NK-92 (cell line): ENCODE results near the gene GSK3B.
"Not testable (repeated sequence)": the region's sequence is repeated elsewhere in the genome, so short reads cannot be mapped to it uniquely, and the experiment has no call there.

ENCODE experiments used
- DNase-seq: peaks from one replicate; lab custom pipeline; 2025; ENCODE audit not compliant: unreplicated experiment; lab: John Stamatoyannopoulos, UW

The GSK3B gene

DNA sequence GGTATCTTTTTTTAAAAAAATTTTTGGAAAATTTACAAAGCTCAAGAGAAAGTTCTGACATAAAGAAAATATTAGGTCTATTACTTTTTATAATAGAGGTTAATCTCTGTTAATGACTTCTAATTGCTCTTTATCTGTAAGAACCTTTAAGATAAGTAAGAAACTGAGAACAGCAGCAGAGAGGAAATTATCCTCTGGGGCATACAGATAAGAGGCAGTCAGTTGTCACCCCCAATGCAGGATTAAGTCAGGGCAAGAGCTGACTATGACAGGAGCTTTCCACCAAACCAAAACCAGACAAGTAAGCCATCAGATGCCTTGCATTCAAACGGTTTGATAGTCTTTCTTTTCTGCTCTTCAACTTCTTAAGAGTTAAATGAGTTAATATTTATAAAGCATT is 149.0 kb downstream of the GSK3B start:
- no peak for DNase-seq

DNA sequence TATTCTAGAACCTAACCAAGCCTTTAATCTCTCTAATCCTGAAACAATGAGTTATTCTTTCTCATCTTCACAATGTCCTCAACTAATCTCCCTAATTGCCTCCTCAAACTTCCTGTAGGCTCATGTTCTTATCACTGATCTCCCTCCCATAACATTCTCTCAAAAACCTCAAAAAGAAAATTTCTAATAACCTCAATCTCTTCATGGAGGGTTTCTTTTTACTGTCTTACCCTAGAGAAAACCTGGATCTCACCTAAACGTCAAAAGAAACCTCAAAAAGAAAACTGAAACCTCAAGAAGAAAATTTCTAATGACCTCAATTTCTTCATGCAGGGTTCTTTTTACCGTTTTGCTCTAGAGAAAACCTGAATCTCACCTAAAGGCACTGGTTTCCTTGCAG is 150.2 kb downstream of the GSK3B start:
- no peak for DNase-seq

- DNase-seq = no peak
These were observed 155.2 kb downstream of the GSK3B start for GRCh38 chr3:119939077-119939476.

DNA sequence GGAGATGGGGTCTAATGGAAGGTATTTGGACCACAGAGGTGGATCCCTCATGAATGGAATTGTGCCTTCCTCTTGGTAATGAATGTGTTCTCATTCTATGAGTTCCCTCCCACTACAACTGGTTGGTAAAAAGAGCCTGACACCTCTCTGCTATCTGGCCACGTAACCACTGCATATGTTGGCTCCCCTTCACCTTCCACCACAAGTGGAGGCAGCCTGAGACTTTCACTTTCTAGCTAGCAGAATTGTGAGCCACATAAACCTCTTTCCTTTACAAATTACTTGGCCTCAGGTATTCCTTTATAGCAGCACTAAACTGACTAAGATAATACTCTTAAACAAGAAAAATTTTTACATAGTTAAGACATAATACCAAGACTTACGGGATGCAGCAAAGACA is 157.0 kb downstream of the GSK3B start:
- DNase-seq = no peak

GRCh38 chr3:119934249-119934648 is 160.0 kb downstream of the GSK3B start:
- no peak for DNase-seq

GRCh38 chr3:119933207-119933606 is 161.0 kb downstream of the GSK3B start:
- no peak for DNase-seq

- DNase-seq = no peak
These were observed 164.0 kb downstream of the GSK3B start for GRCh38 chr3:119930286-119930685.

DNA sequence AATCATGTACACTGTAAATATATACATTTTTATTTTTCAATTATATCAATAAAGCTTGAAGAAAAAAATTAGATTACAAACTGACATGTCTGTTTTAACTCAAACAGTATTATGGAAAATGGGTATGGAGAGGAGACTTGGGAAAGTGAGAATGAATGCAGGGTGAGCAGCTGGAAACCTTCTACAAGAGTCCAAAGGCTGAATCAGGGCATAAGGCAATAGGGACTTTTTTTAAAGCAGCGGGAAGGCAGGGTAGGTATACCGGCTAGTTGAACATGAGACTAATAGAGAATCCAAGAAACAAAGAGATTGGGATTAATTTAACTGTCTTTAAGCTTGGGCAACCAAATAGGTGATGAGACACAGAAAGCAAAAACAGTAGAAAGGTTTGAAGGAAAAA is 167.1 kb downstream of the GSK3B start:
- no peak for DNase-seq

GRCh38 chr3:119924111-119925094 is 169.8 kb downstream of the GSK3B start:
- no peak for DNase-seq

- DNase-seq = no peak
These were observed 175.0 kb downstream of the GSK3B start for GRCh38 chr3:119918992-119919933.

DNA sequence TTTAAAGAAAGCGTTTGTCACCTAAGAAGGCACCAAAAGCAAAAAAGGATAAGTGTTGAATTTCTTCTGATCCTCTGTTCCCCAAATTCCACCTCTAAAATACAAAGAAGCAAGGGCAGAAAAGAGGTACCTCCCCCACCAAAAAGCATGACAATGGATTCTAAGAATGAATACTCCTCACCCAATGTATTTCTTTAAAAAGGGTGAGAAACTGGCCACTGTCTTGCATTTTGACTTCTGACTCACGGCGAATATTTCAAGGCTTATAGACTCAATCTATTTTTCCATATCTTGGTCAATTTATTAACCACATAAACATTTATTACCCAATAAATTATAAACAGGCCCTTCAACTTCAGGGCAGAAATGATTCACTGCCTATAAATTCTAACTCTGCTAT is 181.2 kb downstream of the GSK3B start:
- DNase-seq = no peak

DNA sequence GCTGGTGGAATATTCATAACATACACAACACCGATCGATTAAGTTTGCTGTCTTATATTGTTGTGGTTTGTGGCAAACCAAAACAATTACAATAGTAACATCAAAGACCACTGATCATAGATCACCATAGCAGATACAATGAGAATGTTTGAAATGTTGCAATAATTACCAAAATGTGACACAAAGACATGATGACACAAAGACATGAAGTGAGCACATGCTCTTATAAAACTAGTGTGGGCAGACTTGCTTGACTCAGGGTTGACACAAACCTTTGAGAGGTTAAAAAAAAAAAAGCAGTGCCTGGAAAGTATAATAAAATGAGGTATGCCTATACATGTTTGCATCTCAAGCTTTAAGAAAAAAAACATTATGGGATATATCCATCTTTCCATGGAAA is 182.0 kb downstream of the GSK3B start:
- DNase-seq = no peak

DNA sequence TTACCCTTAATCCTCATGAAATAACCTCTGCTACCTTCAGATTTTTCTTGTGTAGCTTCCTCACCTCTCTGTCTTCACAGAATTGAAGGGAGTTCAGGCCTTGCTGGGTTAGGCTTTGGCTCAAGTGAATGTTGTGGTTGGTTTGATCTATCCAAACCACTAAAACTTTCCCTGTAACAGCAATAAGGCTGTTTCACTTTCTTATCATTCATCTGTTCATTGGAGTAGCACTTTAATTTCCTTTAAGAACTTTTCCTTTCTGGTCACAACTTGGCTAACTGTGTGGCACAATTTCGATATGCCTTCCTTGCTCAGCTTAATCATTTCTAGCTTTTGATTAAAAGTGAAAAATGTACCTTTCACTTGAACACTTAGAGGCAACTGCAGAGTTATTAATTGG is 182.5 kb downstream of the GSK3B start:
- no peak for DNase-seq

- DNase-seq = no peak
These were observed 192.2 kb downstream of the GSK3B start for GRCh38 chr3:119902061-119902460.

GRCh38 chr3:119901148-119901547 is 193.1 kb downstream of the GSK3B start:
- DNase-seq = no peak

- DNase-seq = no peak
These were observed 195.1 kb downstream of the GSK3B start for GRCh38 chr3:119899192-119899511.

DNA sequence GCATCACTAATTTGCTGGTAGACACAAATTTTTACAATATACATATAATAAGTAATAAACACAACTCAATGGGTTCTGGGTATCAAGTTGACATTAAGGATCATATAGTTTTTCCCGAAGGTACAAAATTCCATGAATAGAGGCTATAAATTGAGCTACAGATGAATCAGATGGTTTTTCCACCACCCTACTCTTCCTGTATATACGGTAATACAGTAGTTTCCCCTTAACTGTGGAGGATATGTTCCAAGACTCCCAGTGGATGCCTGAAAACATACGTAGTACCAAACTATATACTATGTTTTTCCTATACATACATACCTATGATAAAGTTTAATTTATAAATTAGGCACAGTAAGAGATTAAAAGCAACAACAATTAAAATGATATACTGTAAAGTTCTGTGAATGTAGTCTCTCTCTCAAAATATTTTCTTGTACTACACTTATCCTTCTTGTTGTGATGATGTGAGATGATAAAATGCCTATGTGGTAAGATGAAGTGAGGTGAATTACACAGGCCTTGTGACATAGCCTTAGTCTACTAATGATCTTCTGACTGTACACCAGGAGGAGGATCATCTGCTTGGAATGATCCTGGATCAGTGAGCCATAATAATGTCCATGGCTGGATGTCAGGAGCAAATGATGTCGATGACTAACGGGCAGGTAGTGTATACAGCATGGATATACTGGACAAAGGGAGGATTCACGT is 195.6 kb downstream of the GSK3B start:
- no peak for DNase-seq

DNA sequence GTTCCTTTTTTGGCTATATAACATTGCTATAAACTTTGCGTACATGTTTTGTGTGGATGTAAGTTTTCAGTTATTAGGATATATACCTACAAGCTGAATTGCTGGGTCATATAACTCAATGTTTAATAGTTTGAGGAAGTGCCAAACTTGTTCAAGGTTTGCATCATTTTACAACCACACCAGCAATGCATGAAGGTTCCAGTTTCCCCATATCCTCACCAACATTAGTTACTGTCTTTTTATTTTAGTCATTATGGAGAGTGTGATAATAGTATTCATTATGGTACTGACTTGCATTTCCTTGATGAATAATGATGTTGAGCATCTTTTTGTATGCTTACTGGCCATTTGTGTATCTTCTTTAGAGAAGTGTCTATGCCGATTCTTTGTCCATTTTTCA is 200.1 kb downstream of the GSK3B start:
- DNase-seq = no peak

DNA sequence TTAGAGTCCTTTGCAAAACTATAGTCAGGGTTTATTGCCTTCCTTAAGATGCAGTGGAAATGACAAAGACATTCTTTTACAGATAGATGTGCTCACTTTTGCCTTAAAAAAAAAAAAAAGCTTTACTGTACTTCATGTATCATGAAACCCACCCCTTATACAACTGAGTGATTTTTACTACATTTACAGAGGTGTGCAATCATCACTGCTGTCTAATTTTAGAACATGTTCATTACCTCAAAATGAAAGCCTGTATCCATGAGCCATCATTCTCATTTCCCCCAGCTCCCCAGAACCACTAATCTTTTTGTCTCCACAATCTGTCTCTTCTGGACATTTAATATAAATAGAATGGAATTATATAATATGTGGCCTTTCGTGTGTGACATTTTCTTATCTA is 200.5 kb downstream of the GSK3B start:
- DNase-seq = no peak

- DNase-seq = no peak
These were observed 202.1 kb downstream of the GSK3B start for GRCh38 chr3:119891944-119892721.

- DNase-seq = not testable (repeated sequence)
These were observed 205.6 kb downstream of the GSK3B start for GRCh38 chr3:119888681-119889080.
